B cell (primary cell): ENCODE data around the gene GTF3C2. TPM values are rescaled to one million over a fixed set of nuclear protein-coding genes. Genes with fewer than 3 reads are reported as not detected.
A peak's percentile ranks its signal among the peaks of the same experiment; 100 is the strongest.

Experiments used
- ATAC-seq: fragments of 200-7000 bp; cut with Tn5 transposase; one replicate; pipeline ENCODE4 v1.10.0; 2021; ENCODE audit warnings: low read depth, mild to moderate bottlenecking, moderate number of reproducible peaks, moderate library complexity
- CTCF ChIA-PET: fragments of 350-600 bp; sonication (Branson Sonifier 250); formaldehyde crosslinking; loops from one replicate; lab custom pipeline; 2021; ENCODE audit warnings: antibody characterized with exemption, inconsistent platforms; lab: Charles Lee
- POLR2A ChIA-PET: fragments of 350-600 bp; sonication (Branson Sonifier 250); formaldehyde crosslinking; loops from one replicate; lab custom pipeline; 2021; ENCODE audit warnings: antibody characterized with exemption; lab: Charles Lee
- DNase-seq: peaks from one replicate; pipeline ENCODE4 v3.0.0; 2013
- H2AFZ ChIP-seq: 2 replicates; pipeline ENCODE4 v1.6.1; 2012; ENCODE audit warnings: mild to moderate bottlenecking, low read depth, low read length; ENCODE audit not compliant: insufficient read depth, poor library complexity, severe bottlenecking
- H3K27ac ChIP-seq, 2 donors: 1 replicate in 1 of 2; 2 replicates in 1 of 2; pipeline ENCODE4 v1.5.1; 2012 to 2013; ENCODE audit warnings: low read length in 2 of 2, mild to moderate bottlenecking in 2 of 2, moderate library complexity in 1 of 2
- H3K27me3 ChIP-seq, 4 experiments: fragments of 200-600 bp in 1 of 4; sonication (generic) in 1 of 4; replicated peaks in 1 of 4; 1 replicate in 2 of 4; 2 replicates in 2 of 4; pipeline versions ENCODE4 v1.6.1 to v1.7.0; 2013 to 2016; ENCODE audit warnings: low read length in 3 of 4, mild to moderate bottlenecking in 2 of 4, mixed read lengths in 1 of 4, moderate library complexity in 1 of 4; ENCODE audit not compliant: insufficient read depth in 4 of 4, control insufficient read depth in 3 of 4; ENCODE audit errors: control extremely low read depth in 1 of 4
- H3K36me3 ChIP-seq, 2 experiments: replicated peaks in 1 of 2; 1 replicate in 1 of 2; 2 replicates in 1 of 2; pipeline versions ENCODE4 v1.6.1 to v1.7.1; 2013; ENCODE audit warnings: low read length in 1 of 2; ENCODE audit not compliant: insufficient read depth in 2 of 2, control insufficient read depth in 1 of 2; ENCODE audit errors: control extremely low read depth in 1 of 2, extremely low read depth in 1 of 2
- H3K4me1 ChIP-seq, 2 donors: fragments of 200-600 bp in 1 of 2; sonication (generic) in 1 of 2; 1 replicate in 1 of 2; 2 replicates in 1 of 2; pipeline versions ENCODE4 v1.5.1 to v1.6.1; 2013 to 2017; ENCODE audit warnings: low read length in 2 of 2; ENCODE audit not compliant: control insufficient read depth in 2 of 2, insufficient read depth in 2 of 2
- H3K4me2 ChIP-seq: replicated peaks from 2 replicates; pipeline ENCODE3; 2012; ENCODE audit warnings: mild to moderate bottlenecking, low read depth, low read length; ENCODE audit not compliant: poor library complexity, severe bottlenecking
- H3K4me3 ChIP-seq, 5 experiments: fragments of 200-600 bp in 1 of 5; sonication (generic) in 1 of 5; 1 replicate in 3 of 5; 2 replicates in 2 of 5; pipeline versions ENCODE4 v1.5.1 to v1.7.0; 2011 to 2016; ENCODE audit warnings: low read length in 4 of 5, mild to moderate bottlenecking in 4 of 5, low read depth in 2 of 5, control low read depth in 1 of 5, moderate library complexity in 1 of 5; ENCODE audit not compliant: insufficient read depth in 1 of 5; ENCODE audit errors: control extremely low read depth in 1 of 5, extremely low read depth in 1 of 5
- H3K79me2 ChIP-seq: fragments of 200-600 bp; sonication (generic); one replicate; pipeline ENCODE4 v1.6.0; 2016; ENCODE audit warnings: low read length; ENCODE audit not compliant: control insufficient read depth, insufficient read depth
- H3K9ac ChIP-seq: fragments of 200-600 bp; sonication (generic); 2 replicates; pipeline ENCODE4 v1.6.1; 2017; ENCODE audit warnings: mild to moderate bottlenecking, low read length, moderate library complexity
- H3K9me3 ChIP-seq, 3 donors: one replicate each; pipeline versions ENCODE4 v1.6.1 to v1.7.1; 2013; ENCODE audit warnings: low read length in 2 of 3; ENCODE audit not compliant: control insufficient read depth in 2 of 3, insufficient read depth in 1 of 3; ENCODE audit errors: control extremely low read depth in 1 of 3
- H4K20me1 ChIP-seq: 2 replicates; pipeline ENCODE4 v1.6.0; 2012; ENCODE audit warnings: mild to moderate bottlenecking, low read length; ENCODE audit not compliant: insufficient read depth, control insufficient read depth, poor library complexity, severe bottlenecking
- H3K27ac Mint-ChIP-seq: one replicate; pipeline ENCODE4 v1.8.0; 2021; ENCODE audit warnings: mixed read lengths
- H3K27me3 Mint-ChIP-seq: one replicate; pipeline ENCODE4 v1.8.0; 2021; ENCODE audit warnings: mixed read lengths
- H3K4me1 Mint-ChIP-seq: one replicate; pipeline ENCODE4 v1.8.0; 2021; ENCODE audit warnings: mixed read lengths
- H3K4me3 Mint-ChIP-seq: one replicate; pipeline ENCODE4 v1.8.0; 2021; ENCODE audit warnings: mixed read lengths
- H3K9me3 Mint-ChIP-seq: one replicate; pipeline ENCODE4 v1.8.0; 2022; ENCODE audit warnings: mixed read lengths; ENCODE audit not compliant: insufficient read depth
- CTCF ChIP-seq: fragments of 200-600 bp; IDR thresholded peaks from one replicate; pipeline ENCODE4 v1.8.0; 2022; ENCODE audit warnings: antibody characterized with exemption, mild to moderate bottlenecking
- EZH2 ChIP-seq: IDR thresholded peaks from 2 replicates; pipeline ENCODE4 v1.6.1; 2012; ENCODE audit warnings: borderline replicate concordance, low read depth, mild to moderate bottlenecking, moderate library complexity, low read length; ENCODE audit not compliant: insufficient read depth, poor library complexity, severe bottlenecking
- WGBS: methylation state at CpG from one replicate; pipeline ENCODE4 v1.1.5; 2013; ENCODE audit warnings: missing lambda C conversion rate; ENCODE audit not compliant: insufficient coverage; 5-methylcytosine and 5-hydroxymethylcytosine counted together
- intact Hi-C: fragments of 100-400 bp; cut with micrococcal nuclease; formaldehyde crosslinking; loops from one replicate; pipeline ENCODE4 v1.10.0; 2022
- polyA plus RNA-seq: library from polyadenylated mRNA; depleted of rRNA; stranded (reverse); fragments of >200 nt; gene quantifications from 2 replicates; pipeline ENCODE4 v1.2.3, GENCODE V29; 2012
- total RNA-seq, 2 donors: library from RNA; stranded (reverse); fragments of 120-200 nt in 1 of 2; gene quantifications; 1 replicate in 1 of 2; 2 replicates in 1 of 2; pipeline versions ENCODE4 v1.2.3 to v1.2.4, GENCODE V29; 2013 to 2022

GTF3C2 gene
- total and polyA plus RNA-seq, 2 donors (not counting 1 experiment from before 2014, with no cell fraction given), result 84.8 to 121 TPM

DNA sequence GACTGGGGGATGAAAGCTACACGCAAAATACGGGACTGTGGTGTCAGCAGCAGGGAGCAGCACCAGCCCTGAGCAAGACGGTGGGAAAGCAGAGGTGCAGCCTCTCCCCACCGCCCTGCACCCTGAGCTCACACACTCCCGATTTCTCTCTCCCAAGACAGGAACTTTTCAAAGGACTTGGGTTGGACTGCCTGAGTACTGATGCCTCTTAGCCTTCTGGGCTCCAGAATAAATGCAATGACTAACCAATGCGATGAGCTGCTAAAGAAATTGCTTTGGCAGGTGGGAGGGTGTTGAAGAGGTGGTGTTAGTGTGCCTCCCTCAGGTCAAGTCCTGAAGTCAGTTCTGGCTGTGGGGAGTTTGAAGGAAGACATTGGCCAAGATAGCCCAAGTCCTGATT lies 64.7 kb downstream of the GTF3C2 start:
- peaks cover 2% of the 10 kb centered on the region for H3K4me1 Mint-ChIP-seq
- no peaks in the 10 kb centered on the region for H3K9me3 ChIP-seq
- H3K79me2 ChIP-seq, result no peaks in the 10 kb centered on the region
- CTCF ChIA-PET, result interaction anchor here (0.8 to 5.4 kb wide), 5 partner anchors 10 to 333 kb away, joined by 3 to 47 read pairs (median 6); partner anchors contain the start of gene TRIM54
- no peak overlapping the region for H3K4me3 Mint-ChIP-seq
- no peak overlapping the region for H3K4me3 ChIP-seq
- POLR2A ChIA-PET, result no interaction called here
- H3K9me3 Mint-ChIP-seq, result no peaks in the 10 kb centered on the region
- no peak overlapping the region for H3K4me2 ChIP-seq
- no peak overlapping the region for H3K27ac Mint-ChIP-seq
- ATAC-seq (no peak), DNase-seq (no peak)
- H2AFZ ChIP-seq, result no peak overlapping the region
- H4K20me1 ChIP-seq, result no peaks in the 10 kb centered on the region
- H3K4me1 ChIP-seq, result peaks cover 5 to 10% of the 10 kb centered on the region in 2 donors
- no peak overlapping the region for H3K9ac ChIP-seq
- H3K27me3 Mint-ChIP-seq, result peaks cover 20% of the 10 kb centered on the region
- intact Hi-C loops, result no loop called here
- H3K27me3 ChIP-seq, result peaks cover 0 to 6% (median 0%) of the 10 kb centered on the region in 4 experiments
- H3K27ac ChIP-seq, result no peak overlapping the region
- H3K36me3 ChIP-seq, result no peaks in the 10 kb centered on the region
- 90% methylated on average over 6 of the region's 6 CpGs for WGBS
- no peak for TF ChIP-seq EZH2
- TF ChIP-seq CTCF, result no peak

DNA sequence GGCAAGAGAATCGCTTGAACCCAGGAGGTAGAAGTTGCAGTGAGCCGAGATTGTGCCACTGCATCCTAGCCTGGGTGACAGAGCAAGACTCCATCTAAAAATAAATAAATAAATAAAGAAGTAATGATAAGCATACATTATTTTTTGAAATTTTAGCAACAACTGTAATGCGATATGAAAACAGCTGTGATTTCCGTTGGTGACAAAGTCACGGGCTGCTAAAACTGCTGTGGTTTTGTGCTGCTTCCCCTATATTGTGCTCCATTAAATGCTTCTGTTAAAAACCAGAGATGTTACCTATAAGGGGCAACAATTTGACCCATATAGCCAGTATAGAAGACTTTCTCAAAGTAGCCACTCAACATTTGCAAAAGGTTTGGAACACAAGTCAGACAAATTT lies 66.0 kb downstream of the GTF3C2 start:
- H4K20me1 ChIP-seq, result no peaks in the 10 kb centered on the region
- CTCF ChIA-PET, result interaction anchor here (1.8 to 5.4 kb wide), 2 partner anchors 10 to 13 kb away, joined by 11 to 47 read pairs; partner anchors contain the start of gene TRIM54
- no peak for DNase-seq
- H3K9me3 Mint-ChIP-seq, result no peaks in the 10 kb centered on the region
- H2AFZ ChIP-seq, result peak overlapping the region; percentile 16
- intact Hi-C loops, result no loop called here
- H3K4me1 ChIP-seq, result peaks cover 5 to 10% of the 10 kb centered on the region in 2 donors
- H3K4me2 ChIP-seq, result peak overlapping the region; percentile 8
- no peak overlapping the region for H3K27ac Mint-ChIP-seq
- POLR2A ChIA-PET, result no interaction called here
- H3K27ac ChIP-seq, result no peak overlapping the region
- peaks cover 0 to 6% (median 0%) of the 10 kb centered on the region in 4 experiments for H3K27me3 ChIP-seq
- no CpG with 5 or more reads among the region's 5 CpGs for WGBS
- H3K79me2 ChIP-seq, result no peaks in the 10 kb centered on the region
- H3K4me1 Mint-ChIP-seq, result peaks cover 2% of the 10 kb centered on the region
- TF ChIP-seq CTCF, result no peak
- no peak for TF ChIP-seq EZH2
- peaks cover 15% of the 10 kb centered on the region for H3K27me3 Mint-ChIP-seq
- no peaks in the 10 kb centered on the region for H3K9me3 ChIP-seq
- H3K36me3 ChIP-seq, result no peaks in the 10 kb centered on the region
- ATAC-seq, result no peak
- H3K4me3 ChIP-seq, result no peak overlapping the region
- H3K4me3 Mint-ChIP-seq, result no peak overlapping the region
- no peak overlapping the region for H3K9ac ChIP-seq
